HG03066 (cell line): ENCODE data around the gene CISTR.

Experiments
- ATAC-seq: cut with Tn5 transposase; IDR thresholded peaks from one replicate; pipeline ENCODE4 v1.9.1; 2021; ENCODE audit warnings: low read depth; ENCODE audit not compliant: unreplicated experiment

The CISTR gene

GRCh38 chr12:53746592-53747092 lies 5.1 kb downstream of the CISTR start:
- no peak for ATAC-seq

- ATAC-seq: no peak
Observed at GRCh38 chr12:53744751-53745150, 7.0 kb downstream of the CISTR start.

GRCh38 chr12:53744130-53744441 lies 7.7 kb downstream of the CISTR start:
- ATAC-seq: no peak

GRCh38 chr12:53743266-53744129 lies 8.3 kb downstream of the CISTR start:
- no peak for ATAC-seq

- no peak for ATAC-seq
Observed at GRCh38 chr12:53740130-53740491, 11.7 kb downstream of the CISTR start.

- ATAC-seq: no peak
Observed at GRCh38 chr12:53739214-53740129, 12.3 kb downstream of the CISTR start.

- ATAC-seq: no peak
Observed at GRCh38 chr12:53738406-53739213, 13.2 kb downstream of the CISTR start.

- no peak for ATAC-seq
Observed at GRCh38 chr12:53737951-53738405, 13.8 kb downstream of the CISTR start.

- no peak for ATAC-seq
Observed at GRCh38 chr12:53737093-53737808, 14.5 kb downstream of the CISTR start.

GRCh38 chr12:53736592-53736991 lies 15.2 kb downstream of the CISTR start:
- no peak for ATAC-seq

- no peak for ATAC-seq
Observed at GRCh38 chr12:53735556-53735955, 16.2 kb downstream of the CISTR start.

GRCh38 chr12:53734425-53734824 lies 17.4 kb downstream of the CISTR start:
- no peak for ATAC-seq

GRCh38 chr12:53733807-53734200 lies 18.0 kb downstream of the CISTR start:
- no peak for ATAC-seq

- no peak for ATAC-seq
Observed at GRCh38 chr12:53733051-53733806, 18.6 kb downstream of the CISTR start.

- no peak for ATAC-seq
Observed at GRCh38 chr12:53729644-53730043, 22.1 kb downstream of the CISTR start.

- no peak for ATAC-seq
Observed at GRCh38 chr12:53728206-53728605, 23.6 kb downstream of the CISTR start.

GRCh38 chr12:53727310-53728041 lies 24.3 kb downstream of the CISTR start, which contains the start of gene CALCOCO1:
Gene CALCOCO1, minus strand, starts transcription at chr12:53727452. Its CDS starts 2,210 bp downstream, at chr12:53725242.
- ATAC-seq: peak; percentile 98

- ATAC-seq: no peak
Observed at GRCh38 chr12:53726946-53727309, 24.9 kb downstream of the CISTR start.

- ATAC-seq: no peak
Observed at GRCh38 chr12:53726341-53726740, 25.4 kb downstream of the CISTR start.
